Left lung (tissue), 10 donors: ENCODE data around the gene CTSH. TPM values are rescaled to one million over a fixed set of nuclear protein-coding genes. Genes with fewer than 3 reads are reported as not detected.
A peak's percentile ranks its signal among the peaks of the same experiment; 100 is the strongest.

Experiments
- ATAC-seq: fragments of 200-7000 bp; cut with Tn5 transposase; one replicate; pipeline ENCODE4 v1.9.1; 2020; ENCODE audit warnings: moderate library complexity
- DNase-seq, 4 donors: peaks; one replicate each; pipeline ENCODE4 v3.0.0-alpha.2; 2013 to 2020
- H3K27ac ChIP-seq, 2 donors: fragments of 200-600 bp; sonication (generic) in 1 of 2; one replicate each; pipeline versions ENCODE4 v1.5.0 to v1.8.0; 2020 to 2021
- H3K27me3 ChIP-seq, 2 donors: fragments of 200-600 bp; sonication (generic) in 1 of 2; one replicate each; pipeline versions ENCODE4 v1.5.0 to v1.8.0; 2020 to 2021
- H3K36me3 ChIP-seq, 2 donors: fragments of 200-600 bp; sonication (generic) in 1 of 2; one replicate each; pipeline versions ENCODE4 v1.5.0 to v1.8.0; 2020 to 2021
- H3K4me1 ChIP-seq, 2 donors: fragments of 200-600 bp; one replicate each; pipeline ENCODE4 v1.8.0; 2021
- H3K4me3 ChIP-seq, 2 donors: fragments of 200-600 bp; sonication (generic) in 1 of 2; one replicate each; pipeline versions ENCODE4 v1.5.0 to v1.8.0; 2020 to 2021; ENCODE audit warnings: mild to moderate bottlenecking in 1 of 2
- H3K9me3 ChIP-seq, 2 donors: fragments of 200-600 bp; sonication (generic) in 1 of 2; one replicate each; pipeline versions ENCODE4 v1.5.0 to v1.8.0; 2020 to 2021
- intact Hi-C, 2 donors: fragments of 100-400 bp; cut with DNase I; formaldehyde crosslinking; loops; one replicate each; pipeline versions ENCODE4 v1.11.2 to v1.14.2; 2022
- polyA plus RNA-seq, 6 donors: library from polyadenylated mRNA; unstranded; fragments of 120-200 nt; gene quantifications; one replicate each; pipeline ENCODE4 v1.2.1, GENCODE V29; 2013; ENCODE audit not compliant: insufficient read length in 6 of 6
- total RNA-seq, 2 donors: library from RNA; stranded (reverse); fragmentation: NEBNext Ultra II Directional; extraction: Animal tissue kit (Norgen Biotek cat#: 25700); gene quantifications; one replicate each; pipeline ENCODE4 v1.2.1, GENCODE V29; 2021
- TF ChIP-seq, protein P1 (sequence below), 2 donors: fragments of 200-600 bp; sonication (generic) in 1 of 2; IDR thresholded peaks; one replicate each; pipeline versions ENCODE4 v1.5.0 to v1.8.0; 2021; ENCODE audit warnings: antibody characterized with exemption in 2 of 2
- donor health status: DM: no; HTN: yes; CAD: no.
- donor health status: DM: no; HTN: no; CAD: no.

Gene CTSH
- total and polyA plus RNA-seq, 8 donors: 97.5 to 1,298 (median 234) TPM

DNA sequence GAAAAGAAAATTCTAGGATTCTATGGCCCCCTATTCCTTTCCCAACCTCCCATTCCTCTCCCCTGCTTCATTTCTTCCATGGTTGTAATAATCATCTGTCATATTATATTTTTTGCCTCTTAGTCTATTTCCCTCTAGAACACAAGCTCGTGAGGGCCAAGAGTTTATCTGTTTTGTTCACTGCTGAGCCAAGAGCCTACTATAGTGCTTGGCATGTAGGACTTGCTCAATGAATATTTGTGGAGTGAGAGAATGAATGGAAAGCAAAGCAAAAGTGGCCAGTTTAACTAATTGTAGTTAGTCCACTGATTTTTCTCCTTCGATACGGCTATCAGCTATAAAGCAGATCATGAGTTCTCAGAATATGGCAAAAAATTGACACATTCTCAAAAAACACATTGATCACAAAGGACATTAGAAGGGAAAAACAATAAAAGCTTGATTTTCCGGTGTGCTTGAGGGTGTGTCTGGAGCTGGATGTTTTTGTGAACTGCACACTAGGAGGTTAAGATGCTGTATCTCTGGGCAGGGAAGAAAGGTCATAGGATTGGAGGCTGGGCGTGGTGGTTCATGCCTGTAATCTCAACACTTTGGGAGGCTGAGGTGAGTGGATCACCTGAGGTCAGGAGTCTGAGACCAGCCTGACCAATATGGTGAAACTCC, 25.0 kb upstream of the CTSH start:
- Histone ChIP-seq H3K27me3 (no peaks in the 10 kb centered on the region), H3K4me3 (no peak overlapping the region), H3K36me3 (no peaks in the 10 kb centered on the region), H3K4me1 (no peaks in the 10 kb centered on the region), H3K9me3 (no peaks in the 10 kb centered on the region), H3K27ac (peak overlapping the region in 1 of 2 donors; percentile 18)
- TF ChIP-seq, protein P1, sequence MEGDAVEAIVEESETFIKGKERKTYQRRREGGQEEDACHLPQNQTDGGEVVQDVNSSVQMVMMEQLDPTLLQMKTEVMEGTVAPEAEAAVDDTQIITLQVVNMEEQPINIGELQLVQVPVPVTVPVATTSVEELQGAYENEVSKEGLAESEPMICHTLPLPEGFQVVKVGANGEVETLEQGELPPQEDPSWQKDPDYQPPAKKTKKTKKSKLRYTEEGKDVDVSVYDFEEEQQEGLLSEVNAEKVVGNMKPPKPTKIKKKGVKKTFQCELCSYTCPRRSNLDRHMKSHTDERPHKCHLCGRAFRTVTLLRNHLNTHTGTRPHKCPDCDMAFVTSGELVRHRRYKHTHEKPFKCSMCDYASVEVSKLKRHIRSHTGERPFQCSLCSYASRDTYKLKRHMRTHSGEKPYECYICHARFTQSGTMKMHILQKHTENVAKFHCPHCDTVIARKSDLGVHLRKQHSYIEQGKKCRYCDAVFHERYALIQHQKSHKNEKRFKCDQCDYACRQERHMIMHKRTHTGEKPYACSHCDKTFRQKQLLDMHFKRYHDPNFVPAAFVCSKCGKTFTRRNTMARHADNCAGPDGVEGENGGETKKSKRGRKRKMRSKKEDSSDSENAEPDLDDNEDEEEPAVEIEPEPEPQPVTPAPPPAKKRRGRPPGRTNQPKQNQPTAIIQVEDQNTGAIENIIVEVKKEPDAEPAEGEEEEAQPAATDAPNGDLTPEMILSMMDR (IDR thresholded peaks at IDR 0.05): no peak
- intact Hi-C loops: no loop called here
- no peak for DNase-seq
- ATAC-seq: peak; percentile 37

DNA sequence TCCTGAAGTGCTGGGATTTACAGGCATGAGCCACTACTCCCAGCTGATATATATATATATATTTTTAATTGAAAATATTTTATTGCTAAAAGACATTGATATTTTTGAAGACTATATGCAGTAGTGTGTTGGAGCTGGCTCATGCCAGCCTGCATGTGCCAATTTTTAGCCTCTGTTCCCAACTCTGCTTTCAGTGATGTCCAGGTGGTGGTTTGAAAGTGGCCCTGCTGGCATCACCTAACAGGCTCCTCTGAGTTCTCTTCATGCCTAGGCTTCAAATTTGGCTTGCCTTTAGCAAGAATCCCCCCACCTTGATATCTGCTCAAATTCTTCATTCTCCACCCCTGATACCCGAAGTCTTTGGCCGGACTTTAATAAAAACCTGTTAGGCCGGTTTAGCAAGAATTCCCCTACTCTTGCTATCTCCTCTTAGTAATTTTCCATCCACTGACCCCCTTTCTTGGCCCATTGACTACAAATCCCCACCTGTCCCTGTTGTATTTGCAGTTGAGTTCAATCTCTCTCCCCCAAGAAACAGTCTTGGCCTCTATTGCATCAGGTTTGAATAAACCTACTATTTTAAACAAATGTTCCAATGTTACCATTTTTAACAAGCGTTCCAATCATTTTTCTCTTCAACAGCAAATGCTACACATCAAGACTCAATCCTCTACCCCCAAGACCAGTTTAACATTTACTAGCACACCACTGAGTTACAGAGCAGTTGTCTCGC, 23.9 kb upstream of the CTSH start:
- intact Hi-C loops: no loop called here
- Histone ChIP-seq H3K36me3 (no peaks in the 10 kb centered on the region), H3K27ac (peak overlapping the region; percentile 18 to 47), H3K27me3 (no peaks in the 10 kb centered on the region), H3K4me1 (no peaks in the 10 kb centered on the region), H3K9me3 (no peaks in the 10 kb centered on the region), H3K4me3 (no peak overlapping the region)
- TF ChIP-seq, protein P1 (IDR thresholded peaks at IDR 0.05): no peak
- DNase-seq: no peak
- peak; percentile 53 for ATAC-seq

DNA sequence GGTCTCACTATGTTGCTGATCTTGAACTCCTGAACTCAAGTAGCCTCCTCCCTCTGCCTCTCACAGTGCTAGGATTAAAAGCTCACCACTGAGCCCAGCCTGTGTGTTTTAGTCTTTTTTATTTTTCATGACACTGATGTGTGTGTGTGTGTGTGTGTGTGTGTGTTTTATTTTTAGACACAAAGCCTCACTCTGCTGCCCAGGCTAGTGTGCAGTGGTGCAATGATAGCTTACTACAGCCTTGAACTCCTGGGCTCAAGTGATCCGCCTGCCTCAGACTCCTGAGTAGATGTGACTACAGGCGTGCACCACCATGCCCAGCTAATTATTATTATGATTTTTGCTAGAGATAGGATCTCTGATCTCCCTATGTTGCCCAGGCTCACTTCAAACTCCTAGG, 23.3 kb upstream of the CTSH start:
- no peaks in the 10 kb centered on the region for H3K27me3 ChIP-seq
- no peaks in the 10 kb centered on the region for H3K36me3 ChIP-seq
- TF ChIP-seq, protein P1 (IDR thresholded peaks at IDR 0.05): no peak
- intact Hi-C loops: no loop called here
- no peak for DNase-seq
- H3K4me1 ChIP-seq: no peaks in the 10 kb centered on the region
- no peak overlapping the region for H3K4me3 ChIP-seq
- H3K27ac ChIP-seq: no peak overlapping the region
- H3K9me3 ChIP-seq: no peaks in the 10 kb centered on the region
- ATAC-seq: peak; percentile 21

DNA sequence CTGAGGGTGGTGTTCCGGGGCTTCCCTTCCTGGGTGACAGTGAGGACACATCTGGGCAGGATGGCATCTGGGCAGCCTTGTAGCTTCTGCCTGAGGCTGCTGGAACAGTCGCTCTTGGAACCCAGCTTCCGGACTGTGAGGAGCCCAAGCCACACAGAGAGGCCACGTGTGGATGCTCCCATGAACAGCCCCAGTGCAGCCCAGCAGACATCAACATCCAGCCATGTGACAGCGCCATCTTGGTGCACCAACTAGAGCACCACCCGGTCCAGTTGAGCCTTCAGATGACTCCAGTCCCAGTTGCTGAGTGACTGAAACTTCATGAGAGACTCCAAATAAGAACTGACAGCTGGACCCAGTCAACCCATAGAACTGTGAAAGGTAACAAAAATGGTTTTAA, 15.5 kb upstream of the CTSH start:
- DNase-seq (no peak), ATAC-seq (no peak)
- Histone ChIP-seq H3K27me3 (no peaks in the 10 kb centered on the region), H3K4me3 (no peak overlapping the region), H3K36me3 (no peaks in the 10 kb centered on the region), H3K9me3 (no peaks in the 10 kb centered on the region), H3K27ac (no peak overlapping the region), H3K4me1 (no peaks in the 10 kb centered on the region)
- TF ChIP-seq, protein P1 (IDR thresholded peaks at IDR 0.05): no peak
- intact Hi-C loops: no loop called here

DNA sequence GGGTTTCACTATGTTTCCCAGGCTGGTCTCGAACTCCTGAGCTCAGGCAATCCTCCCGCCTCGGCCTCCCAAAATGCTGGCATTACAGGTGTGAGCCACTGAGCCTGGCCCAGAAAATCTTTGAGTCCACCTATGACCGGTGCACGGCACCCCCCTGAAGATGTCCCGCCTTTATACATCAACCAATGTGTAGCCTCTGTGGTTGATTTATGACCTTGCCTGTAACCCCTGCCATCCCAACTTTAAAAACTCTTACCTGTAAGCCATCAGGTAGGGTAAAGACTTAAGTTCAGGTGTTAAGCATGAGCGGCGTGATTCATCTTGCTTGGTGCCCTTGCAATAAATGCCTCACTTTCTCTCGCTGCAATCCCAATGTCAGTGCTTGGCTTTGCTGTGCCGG, 14.5 kb upstream of the CTSH start:
- DNase-seq: no peak

More for the DNA sequence above, 14.5 kb upstream of the CTSH start:
- ATAC-seq: no peak
- TF ChIP-seq, protein P1 (IDR thresholded peaks at IDR 0.05): no peak
- Histone ChIP-seq H3K27ac (no peak overlapping the region), H3K4me1 (no peaks in the 10 kb centered on the region), H3K36me3 (no peaks in the 10 kb centered on the region), H3K4me3 (no peak overlapping the region), H3K9me3 (no peaks in the 10 kb centered on the region), H3K27me3 (no peaks in the 10 kb centered on the region)
- intact Hi-C loops: no loop called here
